ENCODE measurements around the gene PRSS38.

Gene PRSS38

GRCh38 chr1:227779685-227780084 lies 35.8 kb upstream of the PRSS38 start:
- no peak for DNase-seq

- DNase-seq: no peak
Measured at GRCh38 chr1:227780101-227781044, 35.1 kb upstream of the PRSS38 start.

DNA sequence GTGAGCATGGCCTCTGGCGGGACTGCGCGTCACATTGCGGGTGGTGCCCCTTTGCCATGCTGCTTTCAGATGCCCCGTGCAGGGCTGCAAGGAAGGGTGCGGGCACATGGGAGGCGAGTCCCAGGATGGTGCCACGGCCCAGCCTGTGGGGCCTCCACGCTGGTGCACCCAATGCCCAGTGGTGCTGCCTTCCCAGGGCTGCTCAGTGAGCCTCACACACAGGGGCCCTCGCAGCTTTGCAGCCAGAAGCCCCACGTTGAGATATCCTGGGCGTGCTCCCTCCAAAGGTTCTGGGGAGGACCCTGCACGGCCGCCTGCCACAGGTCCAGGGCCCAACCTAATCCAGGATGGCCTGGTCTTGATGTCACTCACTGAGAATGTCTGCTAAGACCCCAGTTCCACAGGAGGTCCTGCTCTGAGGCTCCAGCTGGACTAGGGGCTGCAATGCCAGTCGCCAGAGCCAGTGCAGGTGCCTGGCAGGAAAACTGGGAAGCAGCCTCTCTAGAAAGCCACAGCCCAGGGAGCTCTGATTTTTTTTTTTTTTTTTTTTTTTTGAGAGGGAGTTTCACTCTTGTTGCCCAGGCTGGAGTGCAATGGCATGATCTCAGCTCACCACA lies 34.1 kb upstream of the PRSS38 start:
- DNase-seq: no peak

DNA sequence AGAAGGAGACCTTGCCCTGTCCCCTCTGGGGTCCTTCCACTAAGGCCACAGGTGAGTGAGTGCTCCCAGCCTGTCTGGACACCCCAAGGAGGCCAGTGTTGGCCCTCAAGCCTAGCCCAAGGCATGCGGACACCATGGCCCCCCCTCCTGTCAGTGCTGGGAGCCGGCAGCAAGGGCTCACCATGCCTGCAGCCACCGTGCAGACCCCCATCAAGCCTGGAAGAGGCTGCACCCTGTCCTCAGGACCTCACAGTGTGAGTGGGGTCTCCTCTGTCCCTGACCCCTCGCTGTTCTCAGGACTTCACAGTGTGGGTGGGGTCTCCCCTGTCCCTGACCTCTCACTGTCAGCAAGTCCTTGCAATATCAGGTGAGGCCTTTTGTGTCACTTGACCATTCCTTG lies 33.2 kb upstream of the PRSS38 start:
- no peak for DNase-seq

DNA sequence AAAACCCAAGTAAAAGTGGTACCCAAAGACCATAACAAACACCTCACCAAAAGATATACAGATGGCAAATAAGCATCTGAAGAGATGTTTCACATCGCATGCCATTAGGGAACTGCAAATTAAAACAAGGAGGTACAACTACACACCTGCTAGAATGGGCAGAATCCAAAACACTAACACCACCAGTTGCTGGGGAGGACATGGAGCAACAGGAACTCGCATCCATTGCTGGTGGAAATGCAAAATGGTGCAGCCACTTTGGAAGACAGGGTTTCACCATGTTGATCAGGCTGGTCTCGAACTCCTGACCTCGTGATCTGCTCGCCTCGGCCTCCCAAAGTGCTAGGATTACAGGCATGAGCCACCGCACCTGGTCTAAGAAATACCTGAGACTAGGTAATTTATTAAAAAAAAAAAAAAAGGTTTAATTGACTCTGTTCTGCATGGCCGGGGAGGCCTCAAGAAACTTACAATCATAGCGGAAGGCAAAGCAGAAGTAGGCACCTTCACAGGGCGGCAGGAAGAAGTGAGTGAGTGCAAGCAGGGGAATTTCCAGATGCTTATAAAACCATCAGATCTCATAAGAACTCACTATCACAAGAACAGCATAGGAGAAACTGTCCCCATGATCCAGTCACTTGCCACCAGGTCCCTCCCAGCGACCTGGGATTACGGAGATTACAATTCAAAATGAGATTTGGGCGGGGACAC lies 30.2 kb upstream of the PRSS38 start:
- DNase-seq: no peak

- no peak for DNase-seq
Measured at GRCh38 chr1:227785805-227786671, 29.4 kb upstream of the PRSS38 start.

- DNase-seq: no peak
Measured at GRCh38 chr1:227786673-227787512, 28.6 kb upstream of the PRSS38 start.

DNA sequence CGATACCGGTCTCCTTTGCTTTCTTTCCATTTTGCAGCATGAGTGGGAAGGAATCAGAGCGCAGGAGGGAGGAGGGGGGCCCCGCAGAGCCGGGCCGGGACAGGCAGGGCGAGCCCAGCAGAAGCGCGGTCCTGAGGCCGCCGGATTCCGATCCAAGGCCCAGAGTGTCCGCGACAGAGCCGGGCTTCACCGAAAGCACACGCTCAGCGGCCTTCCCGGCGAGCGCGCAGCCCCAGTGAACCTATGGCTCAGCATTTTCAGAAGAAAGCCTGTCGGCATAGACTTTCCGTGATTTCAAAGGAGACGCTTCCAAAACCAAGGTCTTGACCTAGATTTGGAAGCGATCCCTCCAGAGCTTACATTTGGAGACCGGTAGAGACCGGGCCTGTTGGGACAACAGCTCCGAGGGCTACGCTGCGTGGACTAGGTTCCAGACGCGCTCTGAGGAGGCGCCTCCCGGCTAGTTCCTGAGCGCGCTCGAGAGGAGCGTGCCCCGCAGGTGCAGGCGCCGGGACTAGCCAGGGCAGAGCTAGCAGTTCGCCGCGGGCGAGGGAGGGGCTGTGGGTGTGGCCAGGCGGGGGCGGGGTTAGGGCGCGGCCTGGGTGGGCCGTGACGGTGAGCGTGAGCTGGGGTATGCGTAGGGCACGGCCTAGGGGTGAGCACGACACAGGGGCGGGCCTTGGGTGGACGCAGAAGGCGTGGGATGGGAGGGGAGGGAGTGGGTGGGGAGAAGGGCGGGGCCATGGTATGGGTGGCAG lies 27.8 kb upstream of the PRSS38 start:
- DNase-seq: peak; percentile 93

DNA sequence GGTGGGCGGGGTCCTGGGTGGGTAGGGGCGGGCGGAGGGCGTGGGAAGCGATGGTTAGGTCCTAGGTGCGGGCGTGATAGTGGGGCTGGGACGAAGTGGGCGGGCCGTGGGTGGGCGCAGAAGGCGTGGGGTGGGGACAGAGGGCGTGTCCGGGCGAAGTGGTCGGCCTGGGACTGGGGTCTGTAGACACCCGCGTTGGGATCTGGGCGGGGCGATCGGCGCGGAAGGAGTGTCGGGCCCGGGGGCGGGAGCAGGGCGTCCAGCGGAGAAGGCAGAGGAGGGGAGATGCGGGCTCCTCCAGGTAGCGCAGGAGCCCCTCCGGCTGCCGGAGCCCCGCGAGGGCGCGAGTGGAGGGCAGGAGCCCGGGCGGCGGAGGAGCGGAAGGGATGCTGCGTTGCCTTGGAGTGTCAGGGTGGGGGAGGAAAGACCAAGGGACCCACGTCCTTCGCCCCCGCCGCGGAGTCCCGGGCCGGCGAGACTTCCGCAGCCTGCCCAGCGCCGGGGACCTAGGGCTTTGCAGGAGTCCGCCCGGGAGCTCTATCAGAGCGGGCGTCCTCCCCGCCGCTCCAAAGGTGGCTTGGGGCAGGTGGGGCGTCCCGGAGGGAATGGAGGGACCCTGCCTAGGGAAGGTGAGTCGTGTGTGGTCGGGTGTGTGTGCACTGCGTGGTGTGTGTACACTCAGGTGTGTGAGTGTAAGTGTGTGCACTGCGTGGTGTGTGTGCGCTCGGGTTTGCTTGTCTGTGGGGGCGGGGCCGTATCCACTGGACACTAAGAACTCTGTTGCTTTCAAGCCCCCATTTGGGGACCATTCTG lies 27.0 kb upstream of the PRSS38 start:
- no peak for DNase-seq

DNA sequence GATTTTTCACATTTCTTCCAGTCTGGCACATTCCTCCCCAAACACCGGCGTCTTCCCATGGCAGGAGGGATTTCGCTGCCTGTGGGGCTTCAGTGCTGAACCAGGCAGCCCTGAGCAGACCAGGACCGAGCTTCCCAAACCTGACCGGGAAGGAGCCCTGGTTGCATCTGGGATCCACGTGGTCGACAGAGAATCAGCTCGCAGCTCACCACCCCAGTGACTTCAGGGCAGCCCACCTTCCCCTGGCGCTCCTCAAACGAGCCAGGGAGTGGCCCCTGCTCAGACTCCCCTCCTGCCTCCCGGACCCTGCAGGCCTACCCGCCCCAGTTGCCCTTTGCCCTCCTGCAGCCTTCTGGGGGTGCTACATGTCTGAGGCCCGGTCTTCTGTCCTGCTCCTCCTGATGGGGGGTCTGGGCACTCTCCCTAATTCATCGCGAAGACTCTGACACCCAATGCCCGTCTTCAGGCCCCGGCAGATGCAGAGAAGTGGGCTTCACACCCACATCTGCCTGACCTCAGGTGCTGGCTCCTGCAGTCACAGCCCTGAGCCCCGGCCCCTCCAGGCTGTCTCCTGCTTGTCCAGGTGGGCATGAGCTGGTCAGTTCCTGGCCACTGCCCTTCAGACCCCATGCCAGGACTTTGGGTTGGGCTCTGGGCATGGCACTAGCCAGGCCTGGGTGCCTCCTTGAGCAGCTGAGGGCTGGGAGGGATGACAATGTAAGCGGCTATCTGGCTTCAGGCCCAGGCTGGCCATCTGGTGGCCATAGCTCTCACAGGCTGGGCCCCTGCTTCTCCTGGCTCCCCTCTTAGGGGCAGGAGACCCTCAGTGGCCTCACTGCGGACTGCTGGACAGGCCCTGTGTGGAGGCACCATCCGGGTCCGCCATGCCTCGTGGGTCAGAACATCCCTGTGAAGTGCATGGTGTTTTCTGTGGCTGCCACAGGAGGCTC lies 26.1 kb upstream of the PRSS38 start:
- no peak for DNase-seq

DNA sequence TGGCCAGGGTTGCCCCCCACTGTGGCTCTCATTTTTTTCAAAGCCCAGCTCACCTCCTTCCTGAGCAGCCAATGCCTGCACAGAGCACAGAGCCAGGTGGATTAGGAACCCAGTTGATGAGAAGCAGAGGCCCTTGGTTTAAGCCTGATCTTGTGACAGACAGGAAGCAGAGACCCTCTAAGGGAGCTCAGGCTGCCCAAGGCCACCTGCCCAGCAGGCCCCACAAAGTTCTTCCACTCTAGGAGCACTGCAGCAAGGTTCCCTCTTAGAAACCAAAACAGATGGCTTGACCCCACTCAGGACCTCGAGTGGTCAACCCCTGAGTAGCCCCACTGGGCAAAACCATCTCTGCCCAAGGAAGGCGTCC lies 25.5 kb upstream of the PRSS38 start:
- no peak for DNase-seq

DNA sequence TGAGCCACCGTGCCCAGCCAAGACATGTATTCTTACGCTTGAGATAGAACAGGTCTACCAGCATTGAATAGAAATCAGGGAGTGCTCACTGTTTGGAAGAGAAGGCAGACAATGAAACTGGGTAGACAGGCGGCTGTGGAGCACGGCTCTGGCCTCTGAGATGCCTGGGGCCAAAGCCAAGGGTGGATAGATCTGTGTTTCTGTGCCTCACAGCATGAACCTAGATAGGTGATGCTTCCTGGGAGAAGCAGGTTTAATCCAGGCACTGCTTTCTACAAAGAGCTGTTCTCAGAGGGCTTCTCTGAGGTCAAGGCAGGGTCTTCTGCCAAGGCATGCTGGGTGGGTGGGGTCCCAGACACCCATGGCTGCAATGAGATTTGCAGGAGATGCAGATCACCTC lies 24.6 kb upstream of the PRSS38 start:
- DNase-seq: no peak

- DNase-seq: no peak
Measured at GRCh38 chr1:227791425-227792143, 23.9 kb upstream of the PRSS38 start.

- DNase-seq: no peak
Measured at GRCh38 chr1:227792216-227793078, 23.0 kb upstream of the PRSS38 start.

DNA sequence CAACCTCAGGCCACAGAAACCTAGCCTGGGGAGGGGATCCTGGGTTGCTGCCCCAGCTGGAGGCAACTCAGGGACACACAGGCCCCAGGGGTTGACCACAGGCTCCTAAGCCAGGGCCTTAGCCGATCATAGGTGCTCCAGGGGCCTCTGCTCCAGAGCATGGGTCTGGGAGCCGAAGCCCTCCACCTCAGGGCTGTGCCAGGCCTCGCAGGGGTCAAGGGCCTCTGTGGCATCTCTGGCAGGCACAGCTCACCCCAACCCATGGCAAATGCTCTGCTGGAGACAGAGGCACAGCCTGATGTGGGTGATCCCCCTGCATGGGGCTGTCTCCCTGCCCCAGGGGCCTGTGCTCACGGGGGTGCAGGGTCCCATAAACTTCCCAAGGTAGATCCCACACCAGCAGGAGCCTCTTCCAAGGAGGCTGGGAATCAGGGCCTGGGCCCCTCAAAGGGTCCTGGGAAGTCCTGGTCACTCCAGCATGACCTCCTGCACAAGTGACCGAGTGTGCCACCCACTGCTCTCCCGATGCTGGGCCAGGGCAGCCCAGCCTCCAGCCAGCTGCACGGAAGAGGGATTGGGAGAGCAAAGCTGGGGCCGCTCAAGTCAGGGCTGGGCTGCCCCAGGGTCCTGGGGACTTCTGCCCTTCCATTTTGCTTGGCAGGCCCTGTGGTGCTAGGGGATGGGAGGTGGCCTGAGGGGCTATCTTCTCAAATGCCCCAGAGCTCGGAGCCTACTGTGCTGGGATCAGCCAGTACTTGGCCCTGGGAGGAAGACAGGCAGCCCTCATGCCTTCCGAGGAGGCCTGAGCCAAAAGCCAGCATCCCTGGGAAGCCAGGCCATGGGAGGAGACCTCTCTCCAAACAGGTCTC lies 22.2 kb upstream of the PRSS38 start:
- no peak for DNase-seq
